Neural progenitor cell (in vitro differentiated cells): ENCODE measurements around the gene EMILIN2. TPM values are rescaled to one million over a fixed set of nuclear protein-coding genes. Genes with fewer than 3 reads are reported as not detected.

Source experiments
- DNase-seq: peaks from one replicate; pipeline ENCODE4 v3.0.0-alpha.2; 2016; ENCODE audit warnings: low spot score
- H2AFZ ChIP-seq: fragments of 200-600 bp; sonication (generic); replicated peaks from 2 replicates; pipeline ENCODE4 v1.6.1; 2016; ENCODE audit warnings: antibody characterized with exemption
- H3F3A ChIP-seq: fragments of 200-600 bp; sonication (generic); 2 replicates; pipeline ENCODE4 v1.6.1; 2016; ENCODE audit warnings: antibody characterized with exemption, low read depth
- H3K27ac ChIP-seq: fragments of 200-600 bp; sonication (generic); 2 replicates; pipeline ENCODE4 v1.5.1; 2016; ENCODE audit warnings: mild to moderate bottlenecking
- H3K27me3 ChIP-seq: fragments of 200-600 bp; sonication (generic); 2 replicates; pipeline ENCODE4 v1.6.1; 2016; ENCODE audit warnings: mild to moderate bottlenecking, moderate library complexity
- H3K36me3 ChIP-seq: fragments of 200-600 bp; sonication (generic); 2 replicates; pipeline ENCODE4 v1.5.1; 2016
- H3K4me1 ChIP-seq: fragments of 200-600 bp; sonication (generic); 2 replicates; pipeline ENCODE4 v1.6.1; 2016; ENCODE audit warnings: mixed run types
- H3K4me2 ChIP-seq: fragments of 200-600 bp; sonication (generic); 2 replicates; pipeline ENCODE4 v1.6.1; 2016
- H3K4me3 ChIP-seq: fragments of 200-600 bp; sonication (generic); 2 replicates; pipeline ENCODE4 v1.5.1; 2016
- H3K79me2 ChIP-seq: fragments of 200-600 bp; sonication (generic); 2 replicates; pipeline ENCODE4 v1.6.1; 2016; ENCODE audit warnings: low read depth
- H3K9ac ChIP-seq: fragments of 200-600 bp; sonication (generic); 2 replicates; pipeline ENCODE4 v1.6.1; 2016
- H3K9me3 ChIP-seq: fragments of 200-600 bp; sonication (generic); 2 replicates; pipeline ENCODE4 v1.5.1; 2016; ENCODE audit warnings: low read depth
- H4K20me1 ChIP-seq: fragments of 200-600 bp; sonication (generic); 2 replicates; pipeline ENCODE4 v1.6.1; 2016; ENCODE audit warnings: low read depth
- H3K27ac Mint-ChIP-seq: 3 replicates; pipeline ENCODE4 v1.8.0; 2021; ENCODE audit warnings: mixed read lengths
- H3K27me3 Mint-ChIP-seq: 2 replicates; pipeline ENCODE4 v1.8.0; 2022; ENCODE audit warnings: low read depth, mild to moderate bottlenecking, inconsistent platforms, moderate library complexity, mixed read lengths; ENCODE audit not compliant: insufficient read depth
- H3K36me3 Mint-ChIP-seq: 3 replicates; pipeline ENCODE4 v1.8.0; 2021; ENCODE audit warnings: mixed read lengths
- H3K4me1 Mint-ChIP-seq: 3 replicates; pipeline ENCODE4 v1.8.0; 2021; ENCODE audit warnings: mixed read lengths
- H3K4me3 Mint-ChIP-seq: 3 replicates; pipeline ENCODE4 v1.8.0; 2021; ENCODE audit warnings: mild to moderate bottlenecking, moderate library complexity, mixed read lengths
- H3K9me3 Mint-ChIP-seq: 3 replicates; pipeline ENCODE4 v1.8.0; 2020; ENCODE audit warnings: mixed read lengths
- CTCF ChIP-seq: fragments of 200-600 bp; sonication (generic); IDR thresholded peaks from 2 replicates; pipeline ENCODE4 v1.5.1; 2017; ENCODE audit warnings: antibody characterized with exemption, mild to moderate bottlenecking
- EZH2 ChIP-seq: fragments of 200-600 bp; sonication (generic); IDR thresholded peaks from 2 replicates; pipeline ENCODE4 v1.6.1; 2017; ENCODE audit warnings: antibody characterized with exemption, mild to moderate bottlenecking, moderate library complexity
- EZH2phosphoT487 ChIP-seq: fragments of 200-600 bp; sonication (generic); IDR thresholded peaks from 2 replicates; pipeline ENCODE4 v1.6.1; 2017; ENCODE audit warnings: antibody characterized with exemption
- total RNA-seq: library from RNA; depleted of rRNA; stranded (reverse); fragments of >200 nt; gene quantifications from 2 replicates; pipeline ENCODE4 v1.2.3, GENCODE V29; 2015; ENCODE audit warnings: low replicate concordance

EMILIN2 gene
- total RNA-seq, 1 donor from 2014 or later: 2.2 TPM

- Histone ChIP-seq H3K36me3 (no peaks in the 10 kb centered on the region), H3K4me3 (no peak overlapping the region), H3K79me2 (peaks cover 56% of the 10 kb centered on the region), H3K4me1 (peaks cover 22% of the 10 kb centered on the region), H3K27ac (no peak overlapping the region), H4K20me1 (peaks cover 7% of the 10 kb centered on the region), H3K27me3 (no peaks in the 10 kb centered on the region), H3K4me2 (no peak overlapping the region), H2AFZ (no peak overlapping the region), H3K9ac (no peak overlapping the region), H3K9me3 (no peaks in the 10 kb centered on the region), H3F3A (peaks cover 11% of the 10 kb centered on the region)
- TF ChIP-seq EZH2 (no peak), EZH2phosphoT487 (no peak), CTCF (no peak)
- Mint-ChIP-seq H3K27ac (no peak overlapping the region), H3K27me3 (no peaks in the 10 kb centered on the region), H3K9me3 (no peaks in the 10 kb centered on the region), H3K4me1 (peaks cover 48% of the 10 kb centered on the region), H3K4me3 (no peak overlapping the region), H3K36me3 (peaks cover 12% of the 10 kb centered on the region)
- DNase-seq: no peak
Observed at GRCh38 chr18:2964361-2965010, 117.7 kb downstream of the EMILIN2 start.

Other genes with a start within 250 kb of the EMILIN2 start
- 65.3 and 127 TPM in 2 replicates for gene SMCHD1, start 191.3 kb upstream of the EMILIN2 start, total RNA-seq
- gene LPIN2, start 166.1 kb downstream of the EMILIN2 start, total RNA-seq: 32.1 and 35.5 TPM in 2 replicates